GM19395 (cell line): ENCODE measurements around the gene MAML1.
A peak's percentile ranks its signal among the peaks of the same experiment; 100 is the strongest.

Source experiments
- ATAC-seq: cut with Tn5 transposase; IDR thresholded peaks from one replicate; pipeline ENCODE4 v1.9.1; 2021; ENCODE audit warnings: mild to moderate bottlenecking, moderate library complexity; ENCODE audit not compliant: unreplicated experiment

The MAML1 gene

GRCh38 chr5:179791881-179792611 lies 59.4 kb downstream of the MAML1 start:
- ATAC-seq = no peak

GRCh38 chr5:179792612-179793467 lies 60.2 kb downstream of the MAML1 start:
- ATAC-seq = no peak

GRCh38 chr5:179793468-179794139 lies 61.0 kb downstream of the MAML1 start, which contains the start of gene LTC4S:
TSS of gene LTC4S (plus strand) at chr5:179793986. CDS start at chr5:179794081, 95 bp downstream.
- no peak for ATAC-seq

GRCh38 chr5:179794171-179794570 lies 61.5 kb downstream of the MAML1 start:
- no peak for ATAC-seq

GRCh38 chr5:179794575-179794974 lies 62.0 kb downstream of the MAML1 start:
- ATAC-seq = no peak

GRCh38 chr5:179795049-179795862 lies 62.6 kb downstream of the MAML1 start:
- ATAC-seq = peak; percentile 4

- peak; percentile 72 for ATAC-seq
Observed at GRCh38 chr5:179795863-179796833, 63.5 kb downstream of the MAML1 start.

GRCh38 chr5:179796877-179797608 lies 64.4 kb downstream of the MAML1 start:
- ATAC-seq = no peak

- no peak for ATAC-seq
Observed at GRCh38 chr5:179797741-179798140, 65.1 kb downstream of the MAML1 start.

GRCh38 chr5:179798144-179798770 lies 65.6 kb downstream of the MAML1 start:
- ATAC-seq = no peak

- ATAC-seq = no peak
Observed at GRCh38 chr5:179798771-179799643, 66.4 kb downstream of the MAML1 start.

GRCh38 chr5:179799644-179799973 lies 67.0 kb downstream of the MAML1 start:
- no peak for ATAC-seq

- ATAC-seq = no peak
Observed at GRCh38 chr5:179800071-179800695, 67.6 kb downstream of the MAML1 start.

- ATAC-seq = no peak
Observed at GRCh38 chr5:179800696-179801201, 68.1 kb downstream of the MAML1 start.

- ATAC-seq = peak; percentile 30
Observed at GRCh38 chr5:179801304-179802206, 68.9 kb downstream of the MAML1 start.
